Loucy (cell line): ENCODE data around the gene PRKCE.

Experiments
- EZH2phosphoT487 ChIP-seq: fragments of 200-600 bp; IDR thresholded peaks from 2 replicates; pipeline ENCODE4 v1.6.1; 2018; ENCODE audit warnings: antibody characterized with exemption, mild to moderate bottlenecking, moderate library complexity, borderline replicate concordance
- TF ChIP-seq, protein P1 (sequence below): fragments of 200-600 bp; sonication (generic); conservative IDR thresholded peaks from 2 replicates; pipeline ENCODE4 v1.5.1; 2014; ENCODE audit warnings: mild to moderate bottlenecking, antibody characterized with exemption, low read length

- TF ChIP-seq, protein P1, sequence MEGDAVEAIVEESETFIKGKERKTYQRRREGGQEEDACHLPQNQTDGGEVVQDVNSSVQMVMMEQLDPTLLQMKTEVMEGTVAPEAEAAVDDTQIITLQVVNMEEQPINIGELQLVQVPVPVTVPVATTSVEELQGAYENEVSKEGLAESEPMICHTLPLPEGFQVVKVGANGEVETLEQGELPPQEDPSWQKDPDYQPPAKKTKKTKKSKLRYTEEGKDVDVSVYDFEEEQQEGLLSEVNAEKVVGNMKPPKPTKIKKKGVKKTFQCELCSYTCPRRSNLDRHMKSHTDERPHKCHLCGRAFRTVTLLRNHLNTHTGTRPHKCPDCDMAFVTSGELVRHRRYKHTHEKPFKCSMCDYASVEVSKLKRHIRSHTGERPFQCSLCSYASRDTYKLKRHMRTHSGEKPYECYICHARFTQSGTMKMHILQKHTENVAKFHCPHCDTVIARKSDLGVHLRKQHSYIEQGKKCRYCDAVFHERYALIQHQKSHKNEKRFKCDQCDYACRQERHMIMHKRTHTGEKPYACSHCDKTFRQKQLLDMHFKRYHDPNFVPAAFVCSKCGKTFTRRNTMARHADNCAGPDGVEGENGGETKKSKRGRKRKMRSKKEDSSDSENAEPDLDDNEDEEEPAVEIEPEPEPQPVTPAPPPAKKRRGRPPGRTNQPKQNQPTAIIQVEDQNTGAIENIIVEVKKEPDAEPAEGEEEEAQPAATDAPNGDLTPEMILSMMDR = no peak
- no peak for TF ChIP-seq EZH2phosphoT487
These were observed 256.1 kb downstream of the PRKCE start for GRCh38 chr2:45907592-45907991.
